ENCODE data around the gene RAI14.

DNA sequence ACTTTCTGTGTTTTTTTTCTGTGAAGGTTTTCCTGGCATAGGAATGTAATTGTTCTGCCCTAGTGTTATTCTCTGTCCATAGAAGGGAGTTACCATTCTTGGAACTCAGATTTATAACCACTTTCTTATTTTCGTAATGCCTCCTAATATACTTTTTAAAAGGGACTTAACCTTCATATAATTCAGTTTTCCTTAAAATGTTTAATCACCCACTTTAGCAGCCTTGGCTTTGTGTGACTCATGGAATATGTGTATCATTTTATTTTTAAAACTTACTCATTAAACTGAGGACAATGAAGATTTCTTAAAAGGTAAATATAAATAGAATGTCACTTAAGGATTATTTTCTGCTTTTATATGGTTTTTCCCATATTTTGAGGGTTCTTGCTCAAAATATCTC is 50.0 kb downstream of the RAI14 start:
- TF ChIP-seq POLR2A (IDR thresholded peaks at IDR 0.05; ENCODE audit: low read depth, low read length) (no peak), TAF1 (IDR thresholded peaks at IDR 0.05; ENCODE audit: low read depth, low read length) (no peak), POLR2AphosphoS5 (IDR thresholded peaks at IDR 0.05; ENCODE audit: low read depth, low read length) (no peak), POU2F2 (IDR thresholded peaks at IDR 0.05; ENCODE audit: low read depth, low read length) (no peak), PAX5 (IDR thresholded peaks at IDR 0.05; ENCODE audit: insufficient read depth, low read length, severe bottlenecking) (no peak)

Measured in GM12891 (cell line).